HFF-Myc (cell line): Measurements from ENCODE around the gene DENND1C.

ENCODE experiments used
- DNase-seq: peaks from one replicate; pipeline ENCODE4 v3.0.0-alpha.2; 2011; ENCODE audit warnings: low read depth; ENCODE audit errors: extremely low read depth
- H3K4me3 ChIP-seq: replicated peaks from 2 replicates; pipeline ENCODE4 v1.5.1; 2011; ENCODE audit warnings: low read depth, mild to moderate bottlenecking, control low read depth, low read length
- TF ChIP-seq, protein P1 (sequence below): IDR thresholded peaks from 2 replicates; pipeline ENCODE4 v1.5.1; 2012; ENCODE audit warnings: mild to moderate bottlenecking, low read depth, low read length, control low read depth; ENCODE audit errors: missing control alignments

The DENND1C gene

GRCh38 chr19:6524311-6524710, 42.7 kb upstream of the DENND1C start:
- H3K4me3 ChIP-seq = no peak overlapping the region
- DNase-seq = no peak
- TF ChIP-seq, protein P1, sequence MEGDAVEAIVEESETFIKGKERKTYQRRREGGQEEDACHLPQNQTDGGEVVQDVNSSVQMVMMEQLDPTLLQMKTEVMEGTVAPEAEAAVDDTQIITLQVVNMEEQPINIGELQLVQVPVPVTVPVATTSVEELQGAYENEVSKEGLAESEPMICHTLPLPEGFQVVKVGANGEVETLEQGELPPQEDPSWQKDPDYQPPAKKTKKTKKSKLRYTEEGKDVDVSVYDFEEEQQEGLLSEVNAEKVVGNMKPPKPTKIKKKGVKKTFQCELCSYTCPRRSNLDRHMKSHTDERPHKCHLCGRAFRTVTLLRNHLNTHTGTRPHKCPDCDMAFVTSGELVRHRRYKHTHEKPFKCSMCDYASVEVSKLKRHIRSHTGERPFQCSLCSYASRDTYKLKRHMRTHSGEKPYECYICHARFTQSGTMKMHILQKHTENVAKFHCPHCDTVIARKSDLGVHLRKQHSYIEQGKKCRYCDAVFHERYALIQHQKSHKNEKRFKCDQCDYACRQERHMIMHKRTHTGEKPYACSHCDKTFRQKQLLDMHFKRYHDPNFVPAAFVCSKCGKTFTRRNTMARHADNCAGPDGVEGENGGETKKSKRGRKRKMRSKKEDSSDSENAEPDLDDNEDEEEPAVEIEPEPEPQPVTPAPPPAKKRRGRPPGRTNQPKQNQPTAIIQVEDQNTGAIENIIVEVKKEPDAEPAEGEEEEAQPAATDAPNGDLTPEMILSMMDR = no peak

GRCh38 chr19:6522712-6523111, 41.1 kb upstream of the DENND1C start:
- H3K4me3 ChIP-seq = no peak overlapping the region
- TF ChIP-seq, protein P1 = no peak
- no peak for DNase-seq

- no peak overlapping the region for H3K4me3 ChIP-seq
- TF ChIP-seq, protein P1 = no peak
- DNase-seq = no peak
These were observed 40.4 kb upstream of the DENND1C start for GRCh38 chr19:6521718-6522646.

DNA sequence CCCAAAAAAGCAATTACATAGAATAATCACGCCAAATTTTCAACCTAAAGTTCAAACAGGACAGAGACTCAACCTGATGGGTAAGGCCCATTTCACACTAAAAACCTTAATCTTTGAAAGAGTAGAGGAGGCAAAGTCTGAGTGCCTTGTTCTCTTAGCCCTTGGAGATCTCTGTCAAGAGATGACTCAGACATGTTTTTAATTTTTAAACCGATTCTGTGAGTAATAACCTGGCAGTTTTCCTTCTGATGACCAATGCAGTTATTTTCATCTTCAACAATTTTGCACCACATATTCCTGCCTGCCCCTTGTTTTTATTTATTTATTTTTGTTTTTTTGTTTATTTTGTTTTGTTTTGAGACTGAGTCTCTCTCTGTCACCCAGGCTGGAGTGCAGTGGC, 37.7 kb upstream of the DENND1C start:
- no peak overlapping the region for H3K4me3 ChIP-seq
- TF ChIP-seq, protein P1 = no peak
- no peak for DNase-seq

GRCh38 chr19:6518145-6518911, 36.7 kb upstream of the DENND1C start:
- no peak overlapping the region for H3K4me3 ChIP-seq
- DNase-seq = no peak
- TF ChIP-seq, protein P1 = no peak

GRCh38 chr19:6516659-6517291, 35.2 kb upstream of the DENND1C start:
- no peak for DNase-seq
- TF ChIP-seq, protein P1 = peak; percentile 97
- peak overlapping the region; percentile 57 for H3K4me3 ChIP-seq
